Brain microvascular endothelial cell (primary cell): Measurements from ENCODE around the gene NSD2.

Experiments used
- DNase-seq: peaks from one replicate; pipeline ENCODE4 v3.0.0-alpha.2; 2020
- H3K27ac ChIP-seq: fragments of 250-450 bp; sonication (Bioruptor Pico); 2 replicates; pipeline ENCODE4 v1.5.1; 2020; ENCODE audit warnings: mild to moderate bottlenecking, moderate library complexity
- H3K27me3 ChIP-seq: fragments of 250-450 bp; sonication (Bioruptor Pico); replicated peaks from 2 replicates; pipeline ENCODE4 v1.5.1; 2020; ENCODE audit warnings: mild to moderate bottlenecking
- H3K36me3 ChIP-seq: fragments of 250-450 bp; sonication (Bioruptor Pico); replicated peaks from 2 replicates; pipeline ENCODE4 v1.5.1; 2020; ENCODE audit warnings: mild to moderate bottlenecking
- H3K4me3 ChIP-seq: 2 replicates; pipeline ENCODE4 v1.5.1; 2011; ENCODE audit warnings: low read depth, mild to moderate bottlenecking, control low read depth, low read length, moderate library complexity
- CTCF ChIP-seq: IDR thresholded peaks from 2 replicates; pipeline ENCODE4 v1.5.1; 2011; ENCODE audit warnings: low read depth, mild to moderate bottlenecking, moderate library complexity, low read length, control low read depth, inconsistent platforms; ENCODE audit errors: missing control alignments
- in situ Hi-C: cut with HindIII; loops from 2 replicates; pipeline ENCODE4 v1.10.0; 2017; ENCODE audit warnings: low sequenced_read_pairs, low pct_ligation_motif_present

NSD2 gene

GRCh38 chr4:1900087-1900433, 28.9 kb downstream of the NSD2 start:
- in situ Hi-C loops, result no loop called here
- Histone ChIP-seq H3K4me3 (no peak overlapping the region), H3K27ac (no peak overlapping the region), H3K27me3 (no peaks in the 10 kb centered on the region), H3K36me3 (peaks cover 8% of the 10 kb centered on the region)
- TF ChIP-seq CTCF, result no peak
- DNase-seq, result no peak

- Histone ChIP-seq H3K27me3 (no peaks in the 10 kb centered on the region), H3K27ac (no peak overlapping the region), H3K4me3 (no peak overlapping the region), H3K36me3 (peaks cover 8% of the 10 kb centered on the region)
- in situ Hi-C loops, result no loop called here
- no peak for DNase-seq
- TF ChIP-seq CTCF, result no peak
Observed at GRCh38 chr4:1900624-1901023, 29.4 kb downstream of the NSD2 start.

GRCh38 chr4:1901127-1901526, 29.9 kb downstream of the NSD2 start:
- peaks cover 8% of the 10 kb centered on the region for H3K36me3 ChIP-seq
- in situ Hi-C loops, result no loop called here

GRCh38 chr4:1902243-1902642, 31.1 kb downstream of the NSD2 start:
- no peaks in the 10 kb centered on the region for H3K27me3 ChIP-seq
- TF ChIP-seq CTCF, result no peak
- in situ Hi-C loops, result no loop called here
- peaks cover 8% of the 10 kb centered on the region for H3K36me3 ChIP-seq
- no peak overlapping the region for H3K27ac ChIP-seq
- H3K4me3 ChIP-seq, result no peak overlapping the region
- DNase-seq, result no peak

More at GRCh38 chr4:1901127-1901526, 29.9 kb downstream of the NSD2 start:
- Histone ChIP-seq H3K4me3 (no peak overlapping the region), H3K27ac (no peak overlapping the region), H3K27me3 (no peaks in the 10 kb centered on the region)
- DNase-seq, result no peak
- no peak for TF ChIP-seq CTCF

- no peak for DNase-seq
Observed at GRCh38 chr4:1903035-1903434, 31.8 kb downstream of the NSD2 start.

More at GRCh38 chr4:1903035-1903434, 31.8 kb downstream of the NSD2 start:
- Histone ChIP-seq H3K4me3 (no peak overlapping the region), H3K36me3 (peaks cover 8% of the 10 kb centered on the region), H3K27me3 (no peaks in the 10 kb centered on the region), H3K27ac (no peak overlapping the region)
- in situ Hi-C loops, result no loop called here
- no peak for TF ChIP-seq CTCF
